Sigmoid colon (tissue), 7 donors: ENCODE data around the gene BIRC6. TPM values are rescaled to one million over a fixed set of nuclear protein-coding genes. Genes with fewer than 3 reads are reported as not detected.

Experiments used
- DNase-seq: peaks from one replicate; pipeline ENCODE4 v3.0.0-alpha.2; 2019
- H3K27ac ChIP-seq, 4 donors: fragments of 200-600 bp; sonication (generic); one replicate each; pipeline ENCODE4 v1.5.1; 2016 to 2019; ENCODE audit warnings: mild to moderate bottlenecking in 1 of 4
- H3K27me3 ChIP-seq, 3 donors: fragments of 200-600 bp; sonication (generic); one replicate each; pipeline ENCODE4 v1.5.1; 2019; ENCODE audit warnings: mild to moderate bottlenecking in 1 of 3
- H3K36me3 ChIP-seq, 4 donors: fragments of 200-600 bp; sonication (generic); one replicate each; pipeline ENCODE4 v1.5.1; 2016 to 2019
- H3K4me1 ChIP-seq, 4 donors: fragments of 200-600 bp; sonication (generic); one replicate each; pipeline ENCODE4 v1.5.1; 2017 to 2019
- H3K4me3 ChIP-seq, 4 donors: fragments of 200-600 bp; sonication (generic); one replicate each; pipeline ENCODE4 v1.5.1; 2017 to 2019; ENCODE audit warnings: mild to moderate bottlenecking in 2 of 4, moderate library complexity in 1 of 4
- H3K9me3 ChIP-seq, 4 donors: fragments of 200-600 bp in 3 of 4; sonication (generic) in 3 of 4; one replicate each; pipeline versions ENCODE4 v1.5.1 to v1.6.1; 2013 to 2019
- EP300 ChIP-seq, 4 donors: sonication (generic); formaldehyde crosslinking; IDR thresholded peaks; one replicate each; pipeline ENCODE4 v1.6.1; 2017; ENCODE audit warnings: antibody characterized with exemption in 4 of 4
- POLR2A ChIP-seq, 2 donors: fragments of 450-650 bp; IDR thresholded peaks; one replicate each; pipeline ENCODE4 v1.6.1; 2016; ENCODE audit warnings: antibody characterized with exemption in 2 of 2, mild to moderate bottlenecking in 2 of 2, moderate library complexity in 2 of 2
- POLR2AphosphoS5 ChIP-seq, 4 donors: sonication (generic); formaldehyde crosslinking; IDR thresholded peaks; one replicate each; pipeline ENCODE4 v1.6.1; 2017; ENCODE audit warnings: antibody characterized with exemption in 4 of 4
- WGBS, 2 donors: extraction: QIAGEN DNeasy Blood & Tissue Kit; methylation state at CpG; one replicate each; pipeline ENCODE4 v1.1.7; 2013; 5-methylcytosine and 5-hydroxymethylcytosine counted together
- intact Hi-C: fragments of 100-400 bp; cut with DNase I; formaldehyde crosslinking; loops from one replicate; pipeline ENCODE4 v1.15.1; 2023
- polyA plus RNA-seq, 3 donors: library from polyadenylated mRNA; stranded (reverse); fragments of 200-250 nt; gene quantifications; one replicate each; pipeline ENCODE4 v1.2.3, GENCODE V29; 2013
- total RNA-seq, 4 donors: library from RNA; depleted of rRNA; stranded (reverse); fragments of >200 nt; gene quantifications; one replicate each; pipeline ENCODE4 v1.1.0, GENCODE V29; 2016
- TF ChIP-seq, protein P1 (sequence below), 4 experiments: fragments of 450-650 bp in 3 of 4; fragments of 200-600 bp in 1 of 4; IDR thresholded peaks; one replicate each; pipeline ENCODE4 v1.5.1; 2016 to 2019; ENCODE audit warnings: antibody characterized with exemption in 4 of 4, mild to moderate bottlenecking in 3 of 4, moderate library complexity in 2 of 4
- donor health status: healthy with polysubstance abuse.
- donor health status: Bipolar disorder and iron deficiency.
- donor health status: healthy.

Gene BIRC6
- total and polyA plus RNA-seq, 7 donors = 9.7 to 122 (median 86.4) TPM

GRCh38 chr2:32376756-32377155, 19.9 kb downstream of the BIRC6 start:
- H3K9me3 ChIP-seq = no peaks in the 10 kb centered on the region
- no peak overlapping the region for H3K27ac ChIP-seq
- no peak overlapping the region for H3K4me3 ChIP-seq
- DNase-seq = no peak
- intact Hi-C loops = no loop called here
- peaks cover 0 to 12% (median 0%) of the 10 kb centered on the region in 4 donors for H3K36me3 ChIP-seq
- H3K4me1 ChIP-seq = peaks cover 0 to 32% (median 16%) of the 10 kb centered on the region in 4 donors
- no peaks in the 10 kb centered on the region for H3K27me3 ChIP-seq
- TF ChIP-seq POLR2A (IDR thresholded peaks at IDR 0.05) (no peak), POLR2AphosphoS5 (IDR thresholded peaks at IDR 0.05) (no peak), EP300 (IDR thresholded peaks at IDR 0.05) (no peak)
- TF ChIP-seq, protein P1, sequence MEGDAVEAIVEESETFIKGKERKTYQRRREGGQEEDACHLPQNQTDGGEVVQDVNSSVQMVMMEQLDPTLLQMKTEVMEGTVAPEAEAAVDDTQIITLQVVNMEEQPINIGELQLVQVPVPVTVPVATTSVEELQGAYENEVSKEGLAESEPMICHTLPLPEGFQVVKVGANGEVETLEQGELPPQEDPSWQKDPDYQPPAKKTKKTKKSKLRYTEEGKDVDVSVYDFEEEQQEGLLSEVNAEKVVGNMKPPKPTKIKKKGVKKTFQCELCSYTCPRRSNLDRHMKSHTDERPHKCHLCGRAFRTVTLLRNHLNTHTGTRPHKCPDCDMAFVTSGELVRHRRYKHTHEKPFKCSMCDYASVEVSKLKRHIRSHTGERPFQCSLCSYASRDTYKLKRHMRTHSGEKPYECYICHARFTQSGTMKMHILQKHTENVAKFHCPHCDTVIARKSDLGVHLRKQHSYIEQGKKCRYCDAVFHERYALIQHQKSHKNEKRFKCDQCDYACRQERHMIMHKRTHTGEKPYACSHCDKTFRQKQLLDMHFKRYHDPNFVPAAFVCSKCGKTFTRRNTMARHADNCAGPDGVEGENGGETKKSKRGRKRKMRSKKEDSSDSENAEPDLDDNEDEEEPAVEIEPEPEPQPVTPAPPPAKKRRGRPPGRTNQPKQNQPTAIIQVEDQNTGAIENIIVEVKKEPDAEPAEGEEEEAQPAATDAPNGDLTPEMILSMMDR (IDR thresholded peaks at IDR 0.05) = no peak

DNA sequence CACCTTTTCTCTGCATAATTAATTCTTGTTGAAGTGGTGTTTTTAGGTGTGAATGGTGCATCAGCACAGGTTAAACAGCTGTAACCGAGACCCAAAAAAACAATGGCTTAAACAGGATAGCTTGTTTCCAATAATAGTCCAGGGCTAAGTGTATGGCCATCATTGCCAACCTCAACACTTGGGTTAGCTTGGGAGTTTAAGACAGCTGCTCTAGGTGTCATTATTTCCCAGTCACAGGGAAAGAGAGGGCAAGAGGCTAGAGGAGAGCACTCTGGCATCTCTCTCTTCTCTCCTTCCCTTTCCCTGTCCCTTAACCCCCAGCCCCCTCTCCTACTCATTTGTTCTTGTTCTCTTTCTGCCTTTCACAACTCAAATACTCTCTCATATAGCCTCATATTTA, 21.1 kb downstream of the BIRC6 start:
- H3K4me3 ChIP-seq = no peak overlapping the region
- intact Hi-C loops = no loop called here
- H3K36me3 ChIP-seq = peaks cover 0 to 23% (median 0%) of the 10 kb centered on the region in 4 donors
- no peak for DNase-seq
- TF ChIP-seq POLR2A (IDR thresholded peaks at IDR 0.05) (no peak), EP300 (IDR thresholded peaks at IDR 0.05) (no peak), POLR2AphosphoS5 (IDR thresholded peaks at IDR 0.05) (no peak)
- TF ChIP-seq, protein P1 (IDR thresholded peaks at IDR 0.05) = no peak
- H3K27ac ChIP-seq = no peak overlapping the region
- no peaks in the 10 kb centered on the region for H3K9me3 ChIP-seq
- H3K27me3 ChIP-seq = no peaks in the 10 kb centered on the region
- peaks cover 0 to 32% (median 16%) of the 10 kb centered on the region in 4 donors for H3K4me1 ChIP-seq
- WGBS, 2 donors = 96% methylated on average over 1 of the region's 1 CpG

DNA sequence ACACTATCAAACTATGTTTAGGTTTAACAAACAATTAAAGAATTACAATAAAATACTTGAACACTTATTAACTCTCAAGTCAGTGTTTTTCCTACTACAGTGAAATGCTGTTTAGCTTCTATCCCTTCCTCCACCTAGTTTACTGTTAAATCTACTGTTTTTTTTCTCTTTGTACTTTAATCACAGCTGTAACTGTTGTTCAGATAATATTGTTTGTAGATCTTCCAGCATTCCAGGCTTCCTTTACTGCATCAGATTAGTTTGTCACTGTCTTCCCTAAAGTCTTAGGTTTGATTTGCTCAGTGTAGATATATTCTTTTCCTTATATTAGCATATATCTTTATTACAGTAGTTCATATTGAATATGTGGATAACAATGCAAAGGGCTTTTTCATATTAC, 22.5 kb downstream of the BIRC6 start:
- no peak overlapping the region for H3K4me3 ChIP-seq
- TF ChIP-seq POLR2AphosphoS5 (IDR thresholded peaks at IDR 0.05) (no peak), EP300 (IDR thresholded peaks at IDR 0.05) (no peak), POLR2A (IDR thresholded peaks at IDR 0.05) (no peak)
- TF ChIP-seq, protein P1 (IDR thresholded peaks at IDR 0.05) = no peak
- no peak for DNase-seq

GRCh38 chr2:32383858-32384257, 27.0 kb downstream of the BIRC6 start:
- DNase-seq = no peak
- TF ChIP-seq, protein P1 (IDR thresholded peaks at IDR 0.05) = no peak
- TF ChIP-seq POLR2A (IDR thresholded peaks at IDR 0.05) (no peak), POLR2AphosphoS5 (IDR thresholded peaks at IDR 0.05) (no peak), EP300 (IDR thresholded peaks at IDR 0.05) (no peak)
- Histone ChIP-seq H3K27me3 (no peaks in the 10 kb centered on the region), H3K27ac (no peak overlapping the region), H3K36me3 (peaks cover 0 to 73% (median 0%) of the 10 kb centered on the region in 4 donors), H3K4me3 (no peak overlapping the region), H3K4me1 (peaks cover 0 to 5% (median 0%) of the 10 kb centered on the region in 4 donors), H3K9me3 (no peaks in the 10 kb centered on the region)
- intact Hi-C loops = no loop called here
- 96 to 98% methylated on average over 1 of the region's 1 CpG for WGBS, 2 donors

More for the DNA sequence above, 22.5 kb downstream of the BIRC6 start:
- Histone ChIP-seq H3K4me1 (peaks cover 0 to 32% (median 16%) of the 10 kb centered on the region in 4 donors), H3K36me3 (peaks cover 0 to 36% (median 0%) of the 10 kb centered on the region in 4 donors), H3K27ac (no peak overlapping the region), H3K9me3 (no peaks in the 10 kb centered on the region), H3K27me3 (no peaks in the 10 kb centered on the region)
- intact Hi-C loops = no loop called here

DNA sequence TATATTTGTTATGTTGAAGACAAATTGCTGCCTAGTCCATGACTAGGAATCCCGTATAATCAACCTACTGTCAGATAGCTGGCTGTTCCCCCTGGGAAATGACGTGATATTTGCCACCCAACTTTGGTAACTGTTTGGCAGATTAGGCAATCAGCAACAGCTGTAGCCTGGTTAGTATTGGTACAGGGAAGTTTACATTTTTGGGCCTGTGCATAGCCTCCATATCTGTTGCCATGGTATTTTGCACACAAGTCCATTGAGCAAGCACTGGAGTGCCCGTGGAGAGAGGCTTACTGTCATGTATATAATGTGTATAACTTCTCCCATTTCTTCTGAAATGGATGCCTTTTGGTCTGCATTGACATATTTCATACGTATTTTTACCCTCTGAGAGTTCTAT, 27.7 kb downstream of the BIRC6 start:
- no peak overlapping the region for H3K4me3 ChIP-seq
- H3K27ac ChIP-seq = no peak overlapping the region
- intact Hi-C loops = no loop called here
- H3K4me1 ChIP-seq = peaks cover 0 to 2% (median 0%) of the 10 kb centered on the region in 4 donors
- TF ChIP-seq POLR2AphosphoS5 (IDR thresholded peaks at IDR 0.05) (no peak), POLR2A (IDR thresholded peaks at IDR 0.05) (no peak), EP300 (IDR thresholded peaks at IDR 0.05) (no peak)
- TF ChIP-seq, protein P1 (IDR thresholded peaks at IDR 0.05) = no peak
- H3K36me3 ChIP-seq = peaks cover 0 to 80% (median 0%) of the 10 kb centered on the region in 4 donors
- no peaks in the 10 kb centered on the region for H3K9me3 ChIP-seq
- H3K27me3 ChIP-seq = no peaks in the 10 kb centered on the region
- 91 to 92% methylated on average over 4 of the region's 4 CpGs for WGBS, 2 donors
- no peak for DNase-seq
